ENCODE data around the gene TPSAB1. TPM values are rescaled to one million over a fixed set of nuclear protein-coding genes. Genes with fewer than 3 reads are reported as not detected.

TPSAB1 gene
- total and polyA plus RNA-seq, 2 experiments from 2014 or later: not detected

GRCh38 chr16:1274767-1275166 lies 34.3 kb downstream of the TPSAB1 start:
- Histone ChIP-seq H3K79me2 (ENCODE audit: insufficient read depth) (no peaks in the 10 kb centered on the region), H2AFZ (no peak overlapping the region), H3K9ac (no peak overlapping the region), H3K4me2 (ENCODE audit: unreplicated experiment) (no peak overlapping the region), H3K27ac (no peak overlapping the region), H3K9me2 (ENCODE audit: insufficient read depth) (no peaks in the 10 kb centered on the region), H3F3A (ENCODE audit: insufficient read depth) (no peaks in the 10 kb centered on the region), H3K4me3 (no peak overlapping the region), H3K27me3 (replicated peaks; ENCODE audit: insufficient read depth) (no peaks in the 10 kb centered on the region; the same call in 1 of the 2 replicates), H3K9me3 (ENCODE audit: low read depth) (no peaks in the 10 kb centered on the region), H4K20me1 (ENCODE audit: insufficient read depth) (no peaks in the 10 kb centered on the region), H3K36me3 (ENCODE audit: low read depth) (no peaks in the 10 kb centered on the region), H3K4me1 (ENCODE audit: insufficient read depth) (no peaks in the 10 kb centered on the region)
- no peak for DNase-seq
- in situ Hi-C loops (cut with MboI): no loop called here
- TF ChIP-seq EZH2phosphoT487 (IDR thresholded peaks at IDR 0.05; ENCODE audit: insufficient read depth, low read depth) (no peak), EZH2 (IDR thresholded peaks at IDR 0.05; ENCODE audit: insufficient read depth, poor library complexity, severe bottlenecking) (no peak)
- 81 to 82% methylated on average over 7 of the region's 7 CpGs for WGBS, 2 experiments (ENCODE audit: low coverage in 1 of 2, low lambda C conversion rate in 2 of 2, missing lambda C conversion rate in 2 of 2)

DNA sequence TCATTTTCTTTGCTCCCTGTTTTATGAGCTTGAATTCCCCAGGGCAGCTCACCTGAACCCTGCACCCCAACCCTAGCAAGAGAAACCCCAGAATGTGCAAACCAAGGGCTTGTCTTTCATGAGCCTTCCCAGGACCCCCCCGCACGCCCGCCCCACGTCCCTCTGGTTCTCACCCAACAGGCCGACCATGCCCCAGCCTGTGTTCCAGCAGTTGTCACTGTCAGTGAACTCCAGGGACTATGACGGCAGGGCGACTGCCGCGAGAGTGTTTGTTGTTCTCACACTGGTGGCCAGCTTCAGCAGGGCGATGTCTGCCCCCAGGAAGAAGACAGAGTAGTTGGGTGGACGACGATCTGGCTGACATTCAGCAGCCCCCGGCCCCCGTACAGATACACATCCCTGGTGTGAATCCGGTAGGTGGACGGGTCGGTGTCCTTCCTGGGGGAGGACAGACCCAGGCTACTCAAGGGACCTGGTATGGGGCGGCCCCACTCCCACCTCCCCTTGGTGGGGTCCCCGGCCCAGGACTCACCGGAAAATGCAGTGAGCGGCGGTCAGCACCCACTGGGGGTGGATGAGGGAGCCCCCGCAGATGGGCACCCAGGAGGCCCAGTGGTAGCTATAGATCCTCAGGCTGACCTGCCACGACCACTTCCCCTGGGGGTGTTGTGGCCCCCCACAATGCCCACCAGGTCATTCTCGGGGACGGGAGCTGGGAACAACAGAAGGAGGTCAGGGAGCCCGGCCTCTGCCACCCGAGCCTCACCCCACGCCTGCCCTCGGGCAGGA lies 35.5 kb downstream of the TPSAB1 start:
- Histone ChIP-seq H3K4me3 (no peak overlapping the region), H3K27me3 (replicated peaks; ENCODE audit: insufficient read depth) (peaks cover 4% of the 10 kb centered on the region; the same call in 1 of the 2 replicates), H3K4me2 (ENCODE audit: unreplicated experiment) (no peak overlapping the region), H3F3A (ENCODE audit: insufficient read depth) (no peaks in the 10 kb centered on the region), H4K20me1 (ENCODE audit: insufficient read depth) (no peaks in the 10 kb centered on the region), H3K79me2 (ENCODE audit: insufficient read depth) (no peaks in the 10 kb centered on the region), H3K36me3 (ENCODE audit: low read depth) (no peaks in the 10 kb centered on the region), H3K9me2 (ENCODE audit: insufficient read depth) (no peaks in the 10 kb centered on the region), H2AFZ (no peak overlapping the region), H3K9ac (no peak overlapping the region), H3K9me3 (ENCODE audit: low read depth) (no peaks in the 10 kb centered on the region), H3K4me1 (ENCODE audit: insufficient read depth) (no peaks in the 10 kb centered on the region), H3K27ac (no peak overlapping the region)
- no peak for DNase-seq
- in situ Hi-C loops (cut with MboI): no loop called here
- TF ChIP-seq EZH2phosphoT487 (IDR thresholded peaks at IDR 0.05; ENCODE audit: insufficient read depth, low read depth) (no peak), EZH2 (IDR thresholded peaks at IDR 0.05; ENCODE audit: insufficient read depth, poor library complexity, severe bottlenecking) (no peak)
- 69% methylated on average over 30 of the region's 30 CpGs for WGBS, 2 experiments (ENCODE audit: low coverage in 1 of 2, low lambda C conversion rate in 2 of 2, missing lambda C conversion rate in 2 of 2)

DNA sequence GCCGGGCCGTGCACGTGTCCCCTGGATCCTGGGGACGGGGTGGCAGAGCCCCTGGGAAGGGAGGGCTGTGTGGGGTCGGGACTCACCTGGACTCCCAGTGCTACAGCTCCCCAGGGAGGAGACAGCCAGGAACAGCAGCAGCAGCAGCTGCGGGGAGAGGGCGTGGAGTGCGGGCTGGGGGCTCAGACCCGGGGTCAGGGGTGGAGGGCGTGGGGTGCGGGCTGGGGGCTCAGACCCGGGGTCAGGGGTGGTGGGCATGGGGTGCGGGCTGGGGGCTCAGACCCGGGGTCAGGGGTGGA lies 36.0 kb downstream of the TPSAB1 start:
- 65 to 75% methylated on average over 6 to 13 of the region's 14 CpGs for WGBS, 2 experiments (ENCODE audit: low coverage in 1 of 2, low lambda C conversion rate in 2 of 2, missing lambda C conversion rate in 2 of 2)
- in situ Hi-C loops (cut with MboI): no loop called here
- no peak for DNase-seq

GRCh38 chr16:1277151-1277598 lies 36.7 kb downstream of the TPSAB1 start:
- WGBS, 2 experiments (ENCODE audit: low coverage in 1 of 2, low lambda C conversion rate in 2 of 2, missing lambda C conversion rate in 2 of 2): 70 to 74% methylated on average over 13 to 17 of the region's 19 CpGs
- no peaks in the 10 kb centered on the region for H3K4me1 ChIP-seq (ENCODE audit: insufficient read depth)
- TF ChIP-seq EZH2 (IDR thresholded peaks at IDR 0.05; ENCODE audit: insufficient read depth, poor library complexity, severe bottlenecking) (no peak), EZH2phosphoT487 (IDR thresholded peaks at IDR 0.05; ENCODE audit: insufficient read depth, low read depth) (no peak)
- H3K9me3 ChIP-seq (ENCODE audit: low read depth): no peaks in the 10 kb centered on the region
- no peak overlapping the region for H3K4me3 ChIP-seq
- H3K9ac ChIP-seq: no peak overlapping the region
- no peaks in the 10 kb centered on the region for H3K36me3 ChIP-seq (ENCODE audit: low read depth)
- no peak overlapping the region for H3K27ac ChIP-seq
- H3K27me3 ChIP-seq (replicated peaks; ENCODE audit: insufficient read depth): peaks cover 4% of the 10 kb centered on the region; the same call in 1 of the 2 replicates
- no peaks in the 10 kb centered on the region for H3F3A ChIP-seq (ENCODE audit: insufficient read depth)
- DNase-seq: no peak
- no peak overlapping the region for H2AFZ ChIP-seq
- no peaks in the 10 kb centered on the region for H3K9me2 ChIP-seq (ENCODE audit: insufficient read depth)
- H4K20me1 ChIP-seq (ENCODE audit: insufficient read depth): no peaks in the 10 kb centered on the region
- no peaks in the 10 kb centered on the region for H3K79me2 ChIP-seq (ENCODE audit: insufficient read depth)
- in situ Hi-C loops (cut with MboI): no loop called here
- no peak overlapping the region for H3K4me2 ChIP-seq (ENCODE audit: unreplicated experiment)

More for the DNA sequence above, 36.0 kb downstream of the TPSAB1 start:
- H3K9me3 ChIP-seq (ENCODE audit: low read depth): no peaks in the 10 kb centered on the region
- no peak overlapping the region for H3K4me2 ChIP-seq (ENCODE audit: unreplicated experiment)
- no peaks in the 10 kb centered on the region for H3K36me3 ChIP-seq (ENCODE audit: low read depth)
- H3K9me2 ChIP-seq (ENCODE audit: insufficient read depth): no peaks in the 10 kb centered on the region
- no peak overlapping the region for H3K27ac ChIP-seq
- peaks cover 4% of the 10 kb centered on the region; the same call in 1 of the 2 replicates for H3K27me3 ChIP-seq (replicated peaks; ENCODE audit: insufficient read depth)
- no peaks in the 10 kb centered on the region for H4K20me1 ChIP-seq (ENCODE audit: insufficient read depth)
- no peaks in the 10 kb centered on the region for H3F3A ChIP-seq (ENCODE audit: insufficient read depth)
- H3K4me1 ChIP-seq (ENCODE audit: insufficient read depth): no peaks in the 10 kb centered on the region
- H2AFZ ChIP-seq: no peak overlapping the region
- TF ChIP-seq EZH2 (IDR thresholded peaks at IDR 0.05; ENCODE audit: insufficient read depth, poor library complexity, severe bottlenecking): no peak
- TF ChIP-seq EZH2phosphoT487 (IDR thresholded peaks at IDR 0.05; ENCODE audit: insufficient read depth, low read depth): no peak
- no peak overlapping the region for H3K4me3 ChIP-seq
- H3K9ac ChIP-seq: no peak overlapping the region
- no peaks in the 10 kb centered on the region for H3K79me2 ChIP-seq (ENCODE audit: insufficient read depth)
